Activated B cell treated with CpG ODN at 0.5 μM for 24 hours (primary cell): ENCODE results near the gene SLC2A10. TPM values are rescaled to one million over a fixed set of nuclear protein-coding genes. Genes with fewer than 3 reads are reported as not detected.

Experiments used
- ATAC-seq: fragments of 200-7000 bp; cut with Tn5 transposase; one replicate; pipeline ENCODE4 v1.10.0; 2021; ENCODE audit warnings: low read depth, mild to moderate bottlenecking, moderate library complexity
- CTCF ChIA-PET: fragments of 350-600 bp; sonication (Branson Sonifier 250); formaldehyde crosslinking; loops from one replicate; lab custom pipeline; 2021; ENCODE audit warnings: antibody characterized with exemption; lab: Charles Lee
- POLR2A ChIA-PET: fragments of 350-600 bp; sonication (Branson Sonifier 250); formaldehyde crosslinking; loops from one replicate; lab custom pipeline; 2021; ENCODE audit warnings: antibody characterized with exemption; lab: Charles Lee
- DNase-seq: peaks from one replicate; pipeline ENCODE4 v3.0.0; 2022
- H3K27ac Mint-ChIP-seq: one replicate; pipeline ENCODE4 v1.8.0; 2020; ENCODE audit warnings: mixed read lengths
- H3K27me3 Mint-ChIP-seq: one replicate; pipeline ENCODE4 v1.8.0; 2021; ENCODE audit warnings: mixed read lengths
- H3K36me3 Mint-ChIP-seq: one replicate; pipeline ENCODE4 v1.8.0; 2021; ENCODE audit warnings: low read depth, mixed read lengths
- H3K4me1 Mint-ChIP-seq: one replicate; pipeline ENCODE4 v1.8.0; 2021; ENCODE audit warnings: mixed read lengths
- H3K4me3 Mint-ChIP-seq: one replicate; pipeline ENCODE4 v1.8.0; 2020; ENCODE audit warnings: mild to moderate bottlenecking, mixed read lengths
- H3K9me3 Mint-ChIP-seq: one replicate; pipeline ENCODE4 v1.8.0; 2020; ENCODE audit warnings: mixed read lengths
- CTCF ChIP-seq: fragments of 200-600 bp; IDR thresholded peaks from one replicate; pipeline ENCODE4 v1.8.0; 2022; ENCODE audit warnings: antibody characterized with exemption, mild to moderate bottlenecking
- intact Hi-C: fragments of 100-400 bp; cut with micrococcal nuclease; formaldehyde crosslinking; loops from one replicate; pipeline ENCODE4 v1.15.1; 2024
- total RNA-seq: library from RNA; stranded (reverse); gene quantifications from 2 replicates; pipeline ENCODE4 v1.2.3, GENCODE V29; 2022

The SLC2A10 gene
- total RNA-seq, 1 donor from 2014 or later: not detected

GRCh38 chr20:46689082-46689753, 20.2 kb upstream of the SLC2A10 start, which contains the start of gene TP53RK:
TSS of gene TP53RK (minus strand) at chr20:46689444. CDS start at chr20:46689414, 30 bp downstream.
- CTCF ChIA-PET: interaction anchor here (2.0 kb wide), 1 partner anchor 9 kb away, joined by 11 read pairs; no protein-coding TSS in a partner anchor

DNA sequence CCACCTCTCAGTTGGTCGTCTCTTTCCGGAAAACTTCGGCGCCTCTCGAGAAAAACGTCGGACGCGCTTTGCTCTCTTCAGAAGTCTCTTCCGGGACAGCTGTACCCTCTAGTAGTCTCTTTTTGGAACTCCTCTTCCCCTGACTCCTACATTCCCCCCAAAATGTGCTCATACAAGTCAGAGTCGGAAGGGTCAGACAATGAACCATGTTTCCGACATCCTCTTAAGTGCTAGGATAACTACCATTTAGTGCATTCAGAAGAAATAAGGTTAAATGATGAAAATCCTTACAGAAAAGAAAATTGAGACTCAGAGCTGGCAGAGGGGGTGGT, 19.7 kb upstream of the SLC2A10 start:
- Mint-ChIP-seq H3K27ac (peak overlapping the region; percentile 95), H3K27me3 (no peaks in the 10 kb centered on the region), H3K9me3 (no peaks in the 10 kb centered on the region), H3K4me3 (peak overlapping the region; percentile 97), H3K4me1 (peaks cover 46% of the 10 kb centered on the region), H3K36me3 (peaks cover 27% of the 10 kb centered on the region)
- ATAC-seq: no peak
- DNase-seq: no peak
- POLR2A ChIA-PET: interaction anchor here (0.6 to 1.6 kb wide), 5 partner anchors 10 to 809 kb away, joined by 3 to 4 read pairs (median 3); partner anchors contain the start of gene ZSWIM1
- CTCF ChIA-PET: interaction anchor here (2.0 kb wide), 1 partner anchor 10 kb away, joined by 11 read pairs; no protein-coding TSS in a partner anchor
- intact Hi-C loops: loop anchor here (1.0 to 10.0 kb wide), 3 partner anchors 283 to 1805 kb away; partner anchors contain the start of genes ELMO2, SLC12A5 and YWHAB
- TF ChIP-seq CTCF: no peak

More at GRCh38 chr20:46689082-46689753, 20.2 kb upstream of the SLC2A10 start, which contains the start of gene TP53RK:
- no peak for TF ChIP-seq CTCF
- no peaks in the 10 kb centered on the region for H3K9me3 Mint-ChIP-seq
- peaks cover 30% of the 10 kb centered on the region for H3K36me3 Mint-ChIP-seq
- POLR2A ChIA-PET: interaction anchor here (0.6 to 1.6 kb wide), 5 partner anchors 10 to 808 kb away, joined by 3 to 4 read pairs (median 3); partner anchors contain the start of gene ZSWIM1
- H3K4me3 Mint-ChIP-seq: peak within 1 kb of the TSS; percentile 97
- ATAC-seq (peak; percentile 97), DNase-seq (peak; percentile 89)
- intact Hi-C loops: loop anchor here (1.0 to 10.0 kb wide), 3 partner anchors 283 to 1804 kb away; partner anchors contain the start of genes ELMO2, SLC12A5 and YWHAB
- H3K27ac Mint-ChIP-seq: peak within 1 kb of the TSS; percentile 95
- H3K27me3 Mint-ChIP-seq: no peaks in the 10 kb centered on the region
- peaks cover 43% of the 10 kb centered on the region for H3K4me1 Mint-ChIP-seq

DNA sequence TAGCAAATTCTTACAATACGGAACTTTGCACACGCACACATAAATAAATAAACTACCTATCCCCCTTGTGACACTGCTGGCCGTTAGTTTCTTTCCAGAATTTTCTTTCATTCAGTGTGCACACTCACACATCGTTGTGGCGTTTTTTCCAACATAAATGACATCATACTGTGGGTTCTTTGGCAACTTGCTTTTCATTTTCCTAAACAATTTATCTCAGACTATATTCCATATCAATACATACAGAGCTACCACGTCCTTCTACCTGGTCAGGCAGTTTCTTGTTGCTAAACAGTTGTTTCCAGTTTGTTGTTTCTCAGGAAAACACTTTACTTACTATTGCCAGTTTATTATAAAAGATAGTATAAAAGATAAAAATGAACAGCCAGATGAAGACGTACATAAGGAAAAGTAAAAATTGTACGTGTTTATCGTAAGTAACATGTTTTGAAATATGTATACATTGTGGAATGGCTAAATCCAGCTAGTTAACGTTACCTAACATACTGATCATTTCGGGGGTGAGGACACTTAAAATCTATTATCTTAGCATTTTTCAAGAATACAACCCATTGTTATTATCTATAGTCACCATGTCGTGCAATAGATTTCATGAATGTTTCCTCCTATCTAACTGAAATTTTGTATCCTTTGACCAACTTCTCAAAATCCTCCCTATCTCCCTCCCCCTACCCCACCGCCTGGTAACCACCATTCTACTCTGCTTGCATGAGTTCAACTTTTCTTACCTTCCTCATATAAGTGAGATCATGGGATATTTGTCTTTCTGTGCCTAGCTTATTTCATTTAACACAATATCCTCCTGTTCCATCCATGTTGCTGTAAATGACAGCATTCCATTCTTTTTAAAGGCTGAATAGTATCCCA, 19.0 kb upstream of the SLC2A10 start:
- Mint-ChIP-seq H3K27me3 (no peaks in the 10 kb centered on the region), H3K27ac (peak overlapping the region; percentile 57), H3K4me1 (peaks cover 42% of the 10 kb centered on the region), H3K9me3 (no peaks in the 10 kb centered on the region), H3K36me3 (peaks cover 23% of the 10 kb centered on the region), H3K4me3 (peak overlapping the region; percentile 97)
- no peak for TF ChIP-seq CTCF
- POLR2A ChIA-PET: interaction anchor here (0.5 to 1.6 kb wide), 5 partner anchors 11 to 809 kb away, joined by 3 to 4 read pairs (median 3); partner anchors contain the start of gene ZSWIM1
- CTCF ChIA-PET: interaction anchor here (2.0 kb wide), 1 partner anchor 10 kb away, joined by 11 read pairs; no protein-coding TSS in a partner anchor
- DNase-seq (no peak), ATAC-seq (no peak)
- intact Hi-C loops: no loop called here

GRCh38 chr20:46691196-46691595, 18.3 kb upstream of the SLC2A10 start:
- peaks cover 37% of the 10 kb centered on the region for H3K4me1 Mint-ChIP-seq
- H3K27ac Mint-ChIP-seq: peak overlapping the region; percentile 5
- no peak overlapping the region for H3K4me3 Mint-ChIP-seq
- H3K9me3 Mint-ChIP-seq: no peaks in the 10 kb centered on the region
- peaks cover 18% of the 10 kb centered on the region for H3K36me3 Mint-ChIP-seq
- intact Hi-C loops: no loop called here
- ATAC-seq (no peak), DNase-seq (no peak)
- TF ChIP-seq CTCF: no peak
- peaks cover 5% of the 10 kb centered on the region for H3K27me3 Mint-ChIP-seq
- CTCF ChIA-PET: no interaction called here
- POLR2A ChIA-PET: no interaction called here
